Dendritic cell treated with granulocyte-macrophage colony-stimulating factor and Interleukin-4, amounts not matched to agents 40 ng/mL and 50 ng/mL, for 4 days (primary cell): ENCODE data around the gene PRSS35.
A peak's percentile ranks its signal among the peaks of the same experiment; 100 is the strongest.

Experiments used
- H3K27ac Mint-ChIP-seq: one replicate; pipeline ENCODE4 v1.8.0; 2022; ENCODE audit warnings: mild to moderate bottlenecking, mixed read lengths
- H3K27me3 Mint-ChIP-seq: one replicate; pipeline ENCODE4 v1.8.0; 2022; ENCODE audit warnings: mild to moderate bottlenecking, mixed read lengths
- H3K36me3 Mint-ChIP-seq: one replicate; pipeline ENCODE4 v1.8.0; 2022; ENCODE audit warnings: low read depth, mixed read lengths
- H3K4me1 Mint-ChIP-seq: one replicate; pipeline ENCODE4 v1.8.0; 2022; ENCODE audit warnings: low read depth, mixed read lengths
- H3K4me3 Mint-ChIP-seq: one replicate; pipeline ENCODE4 v1.8.0; 2022; ENCODE audit warnings: mild to moderate bottlenecking, moderate library complexity, mixed read lengths
- H3K9me3 Mint-ChIP-seq: one replicate; pipeline ENCODE4 v1.8.0; 2022; ENCODE audit warnings: mixed read lengths
- intact Hi-C: fragments of 100-400 bp; cut with micrococcal nuclease; formaldehyde crosslinking; loops from one replicate; pipeline ENCODE4 v1.15.0; 2022

The PRSS35 gene

GRCh38 chr6:83488861-83489260 lies 23.5 kb upstream of the PRSS35 start:
- H3K36me3 Mint-ChIP-seq = no peaks in the 10 kb centered on the region
- H3K27ac Mint-ChIP-seq = no peak overlapping the region
- H3K4me1 Mint-ChIP-seq = peaks cover 15% of the 10 kb centered on the region
- intact Hi-C loops = no loop called here
- H3K9me3 Mint-ChIP-seq = no peaks in the 10 kb centered on the region
- no peak overlapping the region for H3K4me3 Mint-ChIP-seq
- peaks cover 30% of the 10 kb centered on the region for H3K27me3 Mint-ChIP-seq

GRCh38 chr6:83490217-83490807 lies 22.0 kb upstream of the PRSS35 start:
- H3K36me3 Mint-ChIP-seq = no peaks in the 10 kb centered on the region
- no peak overlapping the region for H3K4me3 Mint-ChIP-seq
- peaks cover 29% of the 10 kb centered on the region for H3K27me3 Mint-ChIP-seq
- peak overlapping the region; percentile 59 for H3K27ac Mint-ChIP-seq
- H3K9me3 Mint-ChIP-seq = no peaks in the 10 kb centered on the region
- peaks cover 25% of the 10 kb centered on the region for H3K4me1 Mint-ChIP-seq
- intact Hi-C loops = no loop called here

- Mint-ChIP-seq H3K4me1 (peaks cover 5% of the 10 kb centered on the region), H3K27ac (no peak overlapping the region), H3K9me3 (peaks cover 11% of the 10 kb centered on the region), H3K27me3 (peaks cover 25% of the 10 kb centered on the region), H3K4me3 (no peak overlapping the region), H3K36me3 (no peaks in the 10 kb centered on the region)
- intact Hi-C loops = loop anchor here (5.0 kb wide), 1 partner anchor 38 kb away; no protein-coding TSS in a partner anchor
Observed at GRCh38 chr6:83505356-83505755, 7.0 kb upstream of the PRSS35 start.

- H3K36me3 Mint-ChIP-seq = no peaks in the 10 kb centered on the region
- no peak overlapping the region for H3K4me3 Mint-ChIP-seq
- peaks cover 44% of the 10 kb centered on the region for H3K27me3 Mint-ChIP-seq
- no peak overlapping the region for H3K27ac Mint-ChIP-seq
- intact Hi-C loops = loop anchor here (5.0 kb wide), 1 partner anchor 42 kb away; no protein-coding TSS in a partner anchor
- no peaks in the 10 kb centered on the region for H3K9me3 Mint-ChIP-seq
- peaks cover 17% of the 10 kb centered on the region for H3K4me1 Mint-ChIP-seq
Observed at GRCh38 chr6:83509441-83509840, 2.9 kb upstream of the PRSS35 start.

- peaks cover 49% of the 10 kb centered on the region for H3K27me3 Mint-ChIP-seq
- no peaks in the 10 kb centered on the region for H3K9me3 Mint-ChIP-seq
- H3K27ac Mint-ChIP-seq = no peak overlapping the region
- H3K4me3 Mint-ChIP-seq = no peak overlapping the region
- peaks cover 13% of the 10 kb centered on the region for H3K4me1 Mint-ChIP-seq
- H3K36me3 Mint-ChIP-seq = no peaks in the 10 kb centered on the region
- intact Hi-C loops = loop anchor here (10.0 kb wide), 1 partner anchor 446 kb away; the partner anchor contains the start of genes DOP1A and UBE3D
Observed at GRCh38 chr6:83510791-83511190, 1.5 kb upstream of the PRSS35 start.

DNA sequence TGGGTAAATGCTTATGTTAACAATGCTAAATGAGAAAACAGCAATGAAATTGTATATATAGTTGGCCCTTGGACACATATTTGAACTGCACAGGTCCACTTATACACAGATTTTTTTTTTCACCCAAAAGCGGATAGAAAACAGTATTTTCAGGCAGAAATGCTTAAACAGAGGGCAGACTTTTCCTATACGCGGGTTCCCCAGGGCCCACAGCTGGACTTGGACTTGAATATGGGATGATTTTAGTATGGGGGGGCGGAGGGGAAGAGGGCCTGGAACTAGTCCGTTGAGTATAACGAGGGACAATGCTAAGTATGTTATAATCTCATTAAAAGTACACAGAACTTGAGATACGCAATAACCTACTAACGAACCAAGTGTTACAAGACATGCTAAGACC lies 1.1 kb upstream of the PRSS35 start:
- H3K27ac Mint-ChIP-seq = no peak overlapping the region

GRCh38 chr6:83514466-83514865 lies 2.1 kb downstream of the PRSS35 start:
- H3K4me1 Mint-ChIP-seq = peaks cover 18% of the 10 kb centered on the region
- H3K27me3 Mint-ChIP-seq = peaks cover 48% of the 10 kb centered on the region
- intact Hi-C loops = loop anchor here (2.0 to 10.0 kb wide), 2 partner anchors 292 to 450 kb away; partner anchors contain the start of genes DOP1A and UBE3D
- no peaks in the 10 kb centered on the region for H3K36me3 Mint-ChIP-seq
- no peak overlapping the region for H3K27ac Mint-ChIP-seq
- no peak overlapping the region for H3K4me3 Mint-ChIP-seq
- H3K9me3 Mint-ChIP-seq = no peaks in the 10 kb centered on the region

More for the DNA sequence above, 1.1 kb upstream of the PRSS35 start:
- peaks cover 13% of the 10 kb centered on the region for H3K4me1 Mint-ChIP-seq
- intact Hi-C loops = loop anchor here (10.0 kb wide), 1 partner anchor 446 kb away; the partner anchor contains the start of genes DOP1A and UBE3D
- H3K27me3 Mint-ChIP-seq = peaks cover 52% of the 10 kb centered on the region
- H3K36me3 Mint-ChIP-seq = no peaks in the 10 kb centered on the region
- H3K4me3 Mint-ChIP-seq = no peak overlapping the region
- H3K9me3 Mint-ChIP-seq = no peaks in the 10 kb centered on the region

- H3K4me3 Mint-ChIP-seq = no peak overlapping the region
- intact Hi-C loops = loop anchor here (1.0 to 10.0 kb wide), 3 partner anchors 97 to 450 kb away; partner anchors contain the start of genes DOP1A and UBE3D
- H3K9me3 Mint-ChIP-seq = no peaks in the 10 kb centered on the region
- peaks cover 48% of the 10 kb centered on the region for H3K27me3 Mint-ChIP-seq
- H3K27ac Mint-ChIP-seq = no peak overlapping the region
- no peaks in the 10 kb centered on the region for H3K36me3 Mint-ChIP-seq
- peaks cover 18% of the 10 kb centered on the region for H3K4me1 Mint-ChIP-seq
Observed at GRCh38 chr6:83514866-83515466, 2.6 kb downstream of the PRSS35 start.

GRCh38 chr6:83517500-83517899 lies 5.2 kb downstream of the PRSS35 start:
- H3K27ac Mint-ChIP-seq = no peak overlapping the region
- H3K36me3 Mint-ChIP-seq = no peaks in the 10 kb centered on the region
- peaks cover 7% of the 10 kb centered on the region for H3K4me1 Mint-ChIP-seq
- no peak overlapping the region for H3K4me3 Mint-ChIP-seq
- H3K27me3 Mint-ChIP-seq = peaks cover 34% of the 10 kb centered on the region
- intact Hi-C loops = loop anchor here (10.0 kb wide), 1 partner anchor 453 kb away; the partner anchor contains the start of genes DOP1A and UBE3D
- H3K9me3 Mint-ChIP-seq = no peaks in the 10 kb centered on the region

DNA sequence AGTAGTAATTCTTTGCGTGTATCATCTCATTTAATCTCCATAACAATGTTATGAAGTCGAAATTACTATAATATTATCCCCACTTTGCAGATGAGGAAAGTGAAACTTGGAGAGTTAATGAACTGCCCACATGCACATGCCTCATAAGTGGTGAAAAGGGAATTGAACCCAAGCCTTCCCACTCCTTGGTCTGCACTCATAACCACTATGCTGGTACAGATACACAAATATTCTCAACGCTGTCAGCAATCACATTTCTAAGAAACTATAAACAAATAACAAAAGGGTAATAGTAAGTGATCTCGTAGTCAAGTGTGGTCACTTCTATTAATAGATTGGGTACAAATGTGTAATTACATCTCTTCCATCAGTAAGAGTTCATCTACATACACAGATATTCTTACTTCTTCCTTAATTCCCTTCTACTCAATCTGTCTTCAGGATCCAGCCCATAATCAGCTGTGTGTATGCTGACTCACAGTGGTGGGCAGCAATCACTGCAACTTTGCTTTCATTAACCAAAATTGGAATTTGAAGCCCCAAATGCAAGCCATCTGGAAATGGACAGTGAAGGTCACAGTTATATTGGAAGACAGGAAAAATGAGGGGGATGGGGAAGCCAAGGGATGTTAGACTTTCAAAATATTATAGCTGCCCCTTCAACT lies 6.6 kb downstream of the PRSS35 start:
- H3K4me3 Mint-ChIP-seq = no peak overlapping the region
- peaks cover 6% of the 10 kb centered on the region for H3K4me1 Mint-ChIP-seq
- intact Hi-C loops = loop anchor here (10.0 kb wide), 1 partner anchor 454 kb away; the partner anchor contains the start of genes DOP1A and UBE3D
- H3K27me3 Mint-ChIP-seq = peaks cover 29% of the 10 kb centered on the region
- H3K36me3 Mint-ChIP-seq = no peaks in the 10 kb centered on the region
- H3K27ac Mint-ChIP-seq = no peak overlapping the region
- H3K9me3 Mint-ChIP-seq = no peaks in the 10 kb centered on the region

DNA sequence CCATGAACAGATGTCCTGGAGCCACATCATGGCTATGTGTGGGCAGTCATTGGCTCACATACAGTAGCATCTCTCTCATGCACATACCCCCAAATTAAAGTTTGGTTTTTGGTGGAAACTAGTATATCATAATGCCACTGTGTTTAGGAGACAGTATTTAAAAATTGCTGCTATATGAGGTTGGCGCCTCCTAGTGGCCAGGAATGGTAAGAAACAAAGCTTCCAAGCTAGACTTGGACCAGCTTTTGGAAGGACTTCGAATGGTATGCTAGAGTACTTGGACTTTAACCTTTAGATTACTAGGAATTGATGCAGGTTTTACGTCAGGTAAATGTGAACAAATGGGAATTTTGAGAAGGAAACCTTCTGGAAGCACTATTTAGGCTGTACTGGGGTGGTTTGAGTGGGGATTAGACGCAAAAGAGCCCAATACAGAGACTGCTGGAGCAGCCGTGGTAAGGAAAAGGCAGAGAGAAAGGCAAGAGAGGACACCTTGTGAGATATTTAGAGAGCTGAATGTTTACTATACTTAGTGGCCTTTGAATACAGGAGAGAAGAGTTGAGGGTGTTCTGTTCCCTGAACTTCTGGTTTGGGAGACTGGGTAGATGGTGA lies 23.8 kb downstream of the PRSS35 start:
- Mint-ChIP-seq H3K4me3 (no peak overlapping the region), H3K9me3 (no peaks in the 10 kb centered on the region), H3K27me3 (peaks cover 21% of the 10 kb centered on the region), H3K4me1 (peaks cover 4% of the 10 kb centered on the region), H3K27ac (no peak overlapping the region), H3K36me3 (no peaks in the 10 kb centered on the region)
- intact Hi-C loops = loop anchor here (5.0 kb wide), 1 partner anchor 314 kb away; no protein-coding TSS in a partner anchor

GRCh38 chr6:83536647-83537589 lies 24.6 kb downstream of the PRSS35 start:
- Mint-ChIP-seq H3K4me3 (no peak overlapping the region), H3K27ac (no peak overlapping the region), H3K4me1 (peaks cover 4% of the 10 kb centered on the region), H3K27me3 (peaks cover 22% of the 10 kb centered on the region), H3K9me3 (no peaks in the 10 kb centered on the region), H3K36me3 (no peaks in the 10 kb centered on the region)
- intact Hi-C loops = loop anchor here (5.0 kb wide), 1 partner anchor 315 kb away; no protein-coding TSS in a partner anchor

DNA sequence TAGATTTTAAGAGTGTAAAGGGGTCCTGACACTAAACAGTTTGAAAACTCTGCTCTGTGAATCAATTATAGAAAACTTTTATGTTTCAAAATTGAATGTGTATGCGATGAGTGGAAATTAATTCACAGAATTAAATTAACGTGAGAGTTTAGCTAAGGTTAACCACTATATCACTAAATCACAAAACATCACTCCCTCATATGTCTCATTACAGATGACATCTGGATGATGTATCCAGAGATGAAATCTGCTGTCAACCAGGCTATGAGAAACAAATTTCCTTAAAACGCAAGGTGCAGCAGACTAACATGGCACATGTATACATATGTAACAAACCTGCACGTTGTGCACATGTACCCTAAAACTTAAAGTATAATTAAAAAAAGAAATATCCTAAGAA lies 27.3 kb downstream of the PRSS35 start:
- H3K4me1 Mint-ChIP-seq = peaks cover 4% of the 10 kb centered on the region
- no peak overlapping the region for H3K27ac Mint-ChIP-seq
- H3K27me3 Mint-ChIP-seq = peaks cover 23% of the 10 kb centered on the region
- H3K4me3 Mint-ChIP-seq = no peak overlapping the region
- no peaks in the 10 kb centered on the region for H3K36me3 Mint-ChIP-seq
- intact Hi-C loops = loop anchor here (5.0 kb wide), 1 partner anchor 317 kb away; no protein-coding TSS in a partner anchor
- no peaks in the 10 kb centered on the region for H3K9me3 Mint-ChIP-seq
